HepG2 (cell line): ENCODE results near the gene SERTAD2. TPM values are rescaled to one million over a fixed set of nuclear protein-coding genes. Genes with fewer than 3 reads are reported as not detected.
A peak's percentile ranks its signal among the peaks of the same experiment; 100 is the strongest.

Experiments
- ATF7 ChIP-seq, 2 experiments: fragments of 450-650 bp in 1 of 2; sonication (generic) in 1 of 2; formaldehyde crosslinking in 1 of 2; IDR thresholded peaks; 2 replicates each; pipeline versions ENCODE4 v1.4.0 to v1.6.1; 2016 to 2020; ENCODE audit warnings: antibody characterized with exemption in 1 of 2, mild to moderate bottlenecking in 1 of 2, missing genetic modification reagents in 1 of 2
- FOXO1 ChIP-seq: sonication (generic); formaldehyde crosslinking; IDR thresholded peaks from 2 replicates; pipeline ENCODE4 v1.4.0; 2020; ENCODE audit warnings: missing genetic modification reagents
- GFI1 ChIP-seq: sonication (generic); formaldehyde crosslinking; IDR thresholded peaks from 2 replicates; pipeline ENCODE4 v1.5.0; 2020; ENCODE audit warnings: missing genetic modification reagents, mild to moderate bottlenecking, borderline replicate concordance
- HNRNPK ChIP-seq: fragments of 200-400 bp; formaldehyde crosslinking; IDR thresholded peaks from 2 replicates; pipeline ENCODE4 v1.6.1; 2018; ENCODE audit warnings: low read length, low read depth, moderate library complexity, mild to moderate bottlenecking; ENCODE audit not compliant: poor library complexity, severe bottlenecking
- IRF1 ChIP-seq: sonication (generic); formaldehyde crosslinking; IDR thresholded peaks from 2 replicates; pipeline ENCODE4 v1.4.0; 2020; ENCODE audit warnings: low read depth, mild to moderate bottlenecking, missing genetic modification reagents
- KMT2A ChIP-seq: sonication (generic); formaldehyde crosslinking; IDR thresholded peaks from 2 replicates; pipeline ENCODE4 v1.4.0; 2020; ENCODE audit warnings: missing genetic modification reagents
- NAIF1 ChIP-seq: sonication (generic); formaldehyde crosslinking; IDR thresholded peaks from 2 replicates; pipeline ENCODE4 v1.5.0; 2020; ENCODE audit warnings: mild to moderate bottlenecking, missing genetic modification reagents, borderline replicate concordance
- SOX5 ChIP-seq: IDR thresholded peaks from 2 replicates; pipeline ENCODE4 v1.6.1; 2016; ENCODE audit warnings: borderline replicate concordance
- SOX6 ChIP-seq, 2 experiments: fragments of 450-650 bp in 1 of 2; sonication (generic) in 1 of 2; formaldehyde crosslinking in 1 of 2; IDR thresholded peaks; 2 replicates each; pipeline versions ENCODE4 v1.4.0 to v1.6.1; 2017 to 2020; ENCODE audit warnings: antibody characterized with exemption in 1 of 2, mild to moderate bottlenecking in 1 of 2, missing genetic modification reagents in 1 of 2
- SP5 ChIP-seq: IDR thresholded peaks from 2 replicates; pipeline ENCODE4 v1.6.1; 2016; ENCODE audit warnings: low read depth, borderline replicate concordance
- SRSF4 ChIP-seq: fragments of 200-400 bp; formaldehyde crosslinking; IDR thresholded peaks from one replicate; pipeline ENCODE4 v1.6.1; 2018; ENCODE audit warnings: mild to moderate bottlenecking, low read depth, low read length, moderate library complexity; ENCODE audit not compliant: poor library complexity, severe bottlenecking
- SUZ12 ChIP-seq: fragments of 150-350 bp; IDR thresholded peaks from 2 replicates; pipeline ENCODE4 v1.6.1; 2014; ENCODE audit warnings: low read depth, low read length
- TOPORS ChIP-seq: sonication (generic); formaldehyde crosslinking; IDR thresholded peaks from 2 replicates; pipeline ENCODE4 v1.8.0; 2023; ENCODE audit warnings: mild to moderate bottlenecking, missing genetic modification reagents
- ZNF17 ChIP-seq: sonication (generic); formaldehyde crosslinking; IDR thresholded peaks from 2 replicates; pipeline ENCODE4 v1.5.0; 2020; ENCODE audit warnings: mild to moderate bottlenecking, missing genetic modification reagents
- ZNF276 ChIP-seq: sonication (generic); formaldehyde crosslinking; IDR thresholded peaks from 2 replicates; pipeline ENCODE4 v1.4.0; 2020; ENCODE audit warnings: mild to moderate bottlenecking, low read depth, missing genetic modification reagents
- ZNF282 ChIP-seq: fragments of 450-650 bp; IDR thresholded peaks from 2 replicates; pipeline ENCODE4 v1.6.1; 2018; ENCODE audit not compliant: partially characterized antibody
- ZNF556 ChIP-seq: sonication (generic); formaldehyde crosslinking; IDR thresholded peaks from 2 replicates; pipeline ENCODE4 v1.4.0; 2020; ENCODE audit warnings: mild to moderate bottlenecking, missing genetic modification reagents, borderline replicate concordance
- ZNF737 ChIP-seq: sonication (generic); formaldehyde crosslinking; IDR thresholded peaks from 2 replicates; pipeline ENCODE4 v1.5.0; 2020; ENCODE audit warnings: missing genetic modification reagents, mild to moderate bottlenecking, borderline replicate concordance
- ZZZ3 ChIP-seq: sonication (generic); formaldehyde crosslinking; IDR thresholded peaks from 2 replicates; pipeline ENCODE4 v1.4.0; 2020; ENCODE audit warnings: missing genetic modification reagents, mild to moderate bottlenecking, borderline replicate concordance
- polyA plus RNA-seq, 8 experiments: library from polyadenylated mRNA; depleted of rRNA in 3 of 8; stranded (reverse) in 7 of 8; unstranded in 1 of 8; fragments of >200 nt; fragmentation: Illumina TruSeq in 4 of 8; extraction: Trizol in 4 of 8; gene quantifications; 2 replicates each; pipeline versions ENCODE4 v1.2.1 to v1.2.3, GENCODE V29; 2011 to 2016; ENCODE audit warnings: low read depth in 4 of 8, missing spikeins in 1 of 8, mixed read lengths in 1 of 8; ENCODE audit not compliant: insufficient read depth in 1 of 8
- total RNA-seq, 5 experiments: library from RNA; depleted of rRNA; stranded (reverse); fragments of >200 nt; fragmentation: Illumina TruSeq; extraction: Trizol; gene quantifications; 2 replicates each; pipeline ENCODE4 v1.2.3, GENCODE V29; 2016; ENCODE audit warnings: low read depth in 1 of 5
- TF ChIP-seq, protein P1 (sequence below): sonication (generic); formaldehyde crosslinking; IDR thresholded peaks from 2 replicates; pipeline ENCODE4 v1.4.0; 2020; ENCODE audit warnings: missing genetic modification reagents
- TF ChIP-seq, protein P2 (sequence below): sonication (generic); formaldehyde crosslinking; conservative IDR thresholded peaks from 2 replicates; pipeline ENCODE4 v1.4.0; 2020; ENCODE audit warnings: mild to moderate bottlenecking, missing genetic modification reagents, moderate library complexity

Gene SERTAD2
- total and polyA plus RNA-seq, 2 of the 13 experiments (the other 11 are each of a cell fraction or from before 2014, with no cell fraction given), result 6.7 to 22.6 TPM

DNA sequence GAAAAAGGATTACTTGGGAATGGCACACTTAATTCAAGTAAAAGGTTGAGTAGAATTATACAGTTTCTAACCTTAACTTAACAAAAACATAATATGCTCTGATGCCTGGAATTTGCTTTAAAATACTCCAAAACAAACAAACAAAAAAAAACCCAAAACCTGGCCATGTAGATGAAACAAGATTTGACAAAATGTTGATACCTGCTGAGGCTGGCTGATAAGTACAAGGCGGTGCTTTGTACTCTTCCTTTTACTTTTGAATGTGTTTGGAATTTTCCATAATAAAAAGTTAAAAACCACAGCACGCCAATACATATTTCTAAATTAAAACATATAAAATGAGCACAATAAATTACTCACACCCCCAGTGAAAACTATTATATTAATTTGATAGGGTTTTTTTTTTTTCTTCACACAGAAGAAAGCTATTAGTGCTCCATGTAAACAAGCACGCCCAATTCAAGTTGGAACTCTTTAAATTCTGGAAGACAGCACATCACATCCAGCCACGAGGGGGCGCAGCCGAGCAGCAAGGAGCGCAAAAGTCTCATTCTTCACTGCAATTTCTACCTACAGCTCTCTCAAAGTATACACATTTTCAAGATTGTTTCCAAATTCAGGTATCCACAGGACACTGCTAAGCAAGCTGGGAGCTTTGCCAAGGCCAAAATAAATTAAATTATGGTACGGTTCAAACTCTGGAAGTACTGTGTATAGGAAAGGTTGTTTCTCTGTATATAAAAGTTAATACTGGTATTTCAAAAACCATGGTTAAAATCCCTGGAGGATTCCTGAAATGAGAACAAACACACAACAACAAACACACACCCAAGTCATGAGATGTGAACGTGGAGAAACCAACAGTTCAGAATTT, 7.5 kb downstream of the SERTAD2 start (continued):
- TF ChIP-seq ZNF556 (CRISPR knock-in tag), result no peak
- no peak for TF ChIP-seq ZZZ3 (CRISPR knock-in tag)
- TF ChIP-seq NAIF1, result no peak
- TF ChIP-seq SUZ12, result no peak
- TF ChIP-seq FOXO1 (CRISPR knock-in tag), result 0 out of 2 replicates have a peak, but pooled peaks have one; percentile 36
- TF ChIP-seq, protein P1, sequence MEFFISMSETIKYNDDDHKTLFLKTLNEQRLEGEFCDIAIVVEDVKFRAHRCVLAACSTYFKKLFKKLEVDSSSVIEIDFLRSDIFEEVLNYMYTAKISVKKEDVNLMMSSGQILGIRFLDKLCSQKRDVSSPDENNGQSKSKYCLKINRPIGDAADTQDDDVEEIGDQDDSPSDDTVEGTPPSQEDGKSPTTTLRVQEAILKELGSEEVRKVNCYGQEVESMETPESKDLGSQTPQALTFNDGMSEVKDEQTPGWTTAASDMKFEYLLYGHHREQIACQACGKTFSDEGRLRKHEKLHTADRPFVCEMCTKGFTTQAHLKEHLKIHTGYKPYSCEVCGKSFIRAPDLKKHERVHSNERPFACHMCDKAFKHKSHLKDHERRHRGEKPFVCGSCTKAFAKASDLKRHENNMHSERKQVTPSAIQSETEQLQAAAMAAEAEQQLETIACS (CRISPR knock-in tag), result no peak
- TF ChIP-seq, protein P2, sequence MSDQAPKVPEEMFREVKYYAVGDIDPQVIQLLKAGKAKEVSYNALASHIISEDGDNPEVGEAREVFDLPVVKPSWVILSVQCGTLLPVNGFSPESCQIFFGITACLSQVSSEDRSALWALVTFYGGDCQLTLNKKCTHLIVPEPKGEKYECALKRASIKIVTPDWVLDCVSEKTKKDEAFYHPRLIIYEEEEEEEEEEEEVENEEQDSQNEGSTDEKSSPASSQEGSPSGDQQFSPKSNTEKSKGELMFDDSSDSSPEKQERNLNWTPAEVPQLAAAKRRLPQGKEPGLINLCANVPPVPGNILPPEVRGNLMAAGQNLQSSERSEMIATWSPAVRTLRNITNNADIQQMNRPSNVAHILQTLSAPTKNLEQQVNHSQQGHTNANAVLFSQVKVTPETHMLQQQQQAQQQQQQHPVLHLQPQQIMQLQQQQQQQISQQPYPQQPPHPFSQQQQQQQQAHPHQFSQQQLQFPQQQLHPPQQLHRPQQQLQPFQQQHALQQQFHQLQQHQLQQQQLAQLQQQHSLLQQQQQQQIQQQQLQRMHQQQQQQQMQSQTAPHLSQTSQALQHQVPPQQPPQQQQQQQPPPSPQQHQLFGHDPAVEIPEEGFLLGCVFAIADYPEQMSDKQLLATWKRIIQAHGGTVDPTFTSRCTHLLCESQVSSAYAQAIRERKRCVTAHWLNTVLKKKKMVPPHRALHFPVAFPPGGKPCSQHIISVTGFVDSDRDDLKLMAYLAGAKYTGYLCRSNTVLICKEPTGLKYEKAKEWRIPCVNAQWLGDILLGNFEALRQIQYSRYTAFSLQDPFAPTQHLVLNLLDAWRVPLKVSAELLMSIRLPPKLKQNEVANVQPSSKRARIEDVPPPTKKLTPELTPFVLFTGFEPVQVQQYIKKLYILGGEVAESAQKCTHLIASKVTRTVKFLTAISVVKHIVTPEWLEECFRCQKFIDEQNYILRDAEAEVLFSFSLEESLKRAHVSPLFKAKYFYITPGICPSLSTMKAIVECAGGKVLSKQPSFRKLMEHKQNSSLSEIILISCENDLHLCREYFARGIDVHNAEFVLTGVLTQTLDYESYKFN, result no peak
- no peak for TF ChIP-seq ZNF276 (CRISPR knock-in tag)
- TF ChIP-seq ATF7 (IDR thresholded peaks at IDR 0.05), result no peak
- no peak for TF ChIP-seq ATF7 (CRISPR knock-in tag; IDR thresholded peaks at IDR 0.05)
- no peak for TF ChIP-seq IRF1 (CRISPR knock-in tag)
- TF ChIP-seq ZNF17, result no peak
- peak; percentile 55; the same call in 1 of the 2 replicates for TF ChIP-seq SOX5
- TF ChIP-seq GFI1 (CRISPR knock-in tag), result no peak
- TF ChIP-seq SOX6 (IDR thresholded peaks at IDR 0.05), result no peak
- TF ChIP-seq SOX6 (CRISPR knock-in tag; IDR thresholded peaks at IDR 0.05), result peak; percentile 51
- no peak for TF ChIP-seq ZNF282
- no peak for TF ChIP-seq TOPORS
- no peak for TF ChIP-seq SP5 (CRISPR knock-in tag)
- no peak for TF ChIP-seq SRSF4
- TF ChIP-seq HNRNPK, result no peak
- TF ChIP-seq ZNF737 (CRISPR knock-in tag), result no peak
- TF ChIP-seq KMT2A (CRISPR knock-in tag), result peak; percentile 77; the same call in 1 of the 2 replicates
